Osteoblast (primary cell): ENCODE results near the gene SIRT3. TPM values are rescaled to one million over a fixed set of nuclear protein-coding genes. Genes with fewer than 3 reads are reported as not detected.
A peak's percentile ranks its signal among the peaks of the same experiment; 100 is the strongest.

Experiments
- DNase-seq: peaks from one replicate; pipeline ENCODE4 v3.0.0; 2011; ENCODE audit warnings: low spot score, mixed read lengths; ENCODE audit not compliant: insufficient read length; ENCODE audit errors: missing footprints
- H2AFZ ChIP-seq: 2 replicates; pipeline ENCODE4 v1.6.0; 2011; ENCODE audit warnings: mild to moderate bottlenecking, low read length
- H3K27ac ChIP-seq: 2 replicates; pipeline ENCODE4 v1.5.1; 2011; ENCODE audit warnings: mild to moderate bottlenecking, low read depth, low read length, moderate library complexity
- H3K27me3 ChIP-seq: 2 replicates; pipeline ENCODE4 v1.6.0; 2012; ENCODE audit warnings: mild to moderate bottlenecking, control low read depth, inconsistent platforms, low read length, moderate library complexity; ENCODE audit not compliant: insufficient read depth
- H3K36me3 ChIP-seq: 2 replicates; pipeline ENCODE4 v1.5.1; 2011; ENCODE audit warnings: mild to moderate bottlenecking, low read length, control low read depth, moderate library complexity; ENCODE audit not compliant: insufficient read depth
- H3K4me1 ChIP-seq: 2 replicates; pipeline ENCODE4 v1.5.1; 2011; ENCODE audit warnings: mild to moderate bottlenecking, low read length, control low read depth, moderate library complexity; ENCODE audit not compliant: insufficient read depth
- H3K4me2 ChIP-seq: 2 replicates; pipeline ENCODE4 v1.6.0; 2011; ENCODE audit warnings: mild to moderate bottlenecking, low read length; ENCODE audit not compliant: insufficient read depth
- H3K4me3 ChIP-seq: fragments of 200-600 bp; sonication (generic); 3 replicates; pipeline ENCODE4 v1.5.1; 2012; ENCODE audit warnings: mild to moderate bottlenecking, low read length, inconsistent platforms; ENCODE audit not compliant: insufficient read depth
- H3K79me2 ChIP-seq: 2 replicates; pipeline ENCODE4 v1.6.0; 2012; ENCODE audit warnings: mild to moderate bottlenecking, low read length, control low read depth, inconsistent platforms; ENCODE audit not compliant: insufficient read depth
- H3K9me3 ChIP-seq: 2 replicates; pipeline ENCODE4 v1.5.1; 2011; ENCODE audit warnings: low read depth, low read length, control low read depth
- H4K20me1 ChIP-seq: 2 replicates; pipeline ENCODE4 v1.6.0; 2012; ENCODE audit warnings: mild to moderate bottlenecking, low read length, control low read depth; ENCODE audit not compliant: insufficient read depth
- total RNA-seq: library from RNA; depleted of rRNA; stranded (reverse); fragments of >200 nt; gene quantifications from 2 replicates; pipeline ENCODE4 v1.2.3, GENCODE V29; 2012
- TF ChIP-seq, protein P1 (sequence below): IDR thresholded peaks from 2 replicates; pipeline ENCODE4 v1.5.1; 2011; ENCODE audit warnings: mild to moderate bottlenecking, low read depth, low read length, moderate library complexity; ENCODE audit errors: extremely low read depth

SIRT3 gene
- total RNA-seq, 1 donor: 11.2 TPM

DNA sequence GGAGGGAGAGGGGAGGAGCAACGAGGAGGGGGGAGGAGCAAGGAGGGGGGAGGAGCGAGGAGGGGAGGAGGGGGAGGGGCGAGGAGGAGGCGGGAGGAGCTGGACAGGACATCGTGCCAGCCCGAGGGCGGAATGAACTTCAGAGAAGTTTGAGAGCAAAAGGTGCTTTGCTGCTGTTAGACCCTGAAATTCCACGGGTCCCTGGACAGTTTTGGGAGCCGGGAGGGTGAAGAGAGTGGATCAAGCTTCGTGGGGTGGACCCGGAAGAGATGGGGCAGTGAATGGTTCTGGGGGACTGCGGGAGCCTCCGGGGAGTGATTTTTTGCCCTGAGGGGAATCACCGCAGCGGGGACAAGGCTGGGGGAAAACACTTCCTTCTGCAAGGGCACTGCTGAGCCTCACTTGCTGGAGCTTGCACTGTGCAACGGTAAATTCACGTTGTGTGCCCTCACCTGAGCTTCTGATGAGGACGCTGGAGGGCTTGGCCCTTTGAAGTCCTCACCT is 31.4 kb upstream of the SIRT3 start:
- no peaks in the 10 kb centered on the region for H4K20me1 ChIP-seq
- H3K4me2 ChIP-seq: no peak overlapping the region
- no peak overlapping the region for H3K4me3 ChIP-seq
- H3K79me2 ChIP-seq: no peaks in the 10 kb centered on the region
- H3K36me3 ChIP-seq: no peaks in the 10 kb centered on the region
- no peaks in the 10 kb centered on the region for H3K4me1 ChIP-seq
- H2AFZ ChIP-seq: no peak overlapping the region
- no peaks in the 10 kb centered on the region for H3K9me3 ChIP-seq
- no peak overlapping the region for H3K27ac ChIP-seq
- TF ChIP-seq, protein P1, sequence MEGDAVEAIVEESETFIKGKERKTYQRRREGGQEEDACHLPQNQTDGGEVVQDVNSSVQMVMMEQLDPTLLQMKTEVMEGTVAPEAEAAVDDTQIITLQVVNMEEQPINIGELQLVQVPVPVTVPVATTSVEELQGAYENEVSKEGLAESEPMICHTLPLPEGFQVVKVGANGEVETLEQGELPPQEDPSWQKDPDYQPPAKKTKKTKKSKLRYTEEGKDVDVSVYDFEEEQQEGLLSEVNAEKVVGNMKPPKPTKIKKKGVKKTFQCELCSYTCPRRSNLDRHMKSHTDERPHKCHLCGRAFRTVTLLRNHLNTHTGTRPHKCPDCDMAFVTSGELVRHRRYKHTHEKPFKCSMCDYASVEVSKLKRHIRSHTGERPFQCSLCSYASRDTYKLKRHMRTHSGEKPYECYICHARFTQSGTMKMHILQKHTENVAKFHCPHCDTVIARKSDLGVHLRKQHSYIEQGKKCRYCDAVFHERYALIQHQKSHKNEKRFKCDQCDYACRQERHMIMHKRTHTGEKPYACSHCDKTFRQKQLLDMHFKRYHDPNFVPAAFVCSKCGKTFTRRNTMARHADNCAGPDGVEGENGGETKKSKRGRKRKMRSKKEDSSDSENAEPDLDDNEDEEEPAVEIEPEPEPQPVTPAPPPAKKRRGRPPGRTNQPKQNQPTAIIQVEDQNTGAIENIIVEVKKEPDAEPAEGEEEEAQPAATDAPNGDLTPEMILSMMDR: no peak
- peak; percentile 68 for DNase-seq
- H3K27me3 ChIP-seq: peaks cover 10% of the 10 kb centered on the region

DNA sequence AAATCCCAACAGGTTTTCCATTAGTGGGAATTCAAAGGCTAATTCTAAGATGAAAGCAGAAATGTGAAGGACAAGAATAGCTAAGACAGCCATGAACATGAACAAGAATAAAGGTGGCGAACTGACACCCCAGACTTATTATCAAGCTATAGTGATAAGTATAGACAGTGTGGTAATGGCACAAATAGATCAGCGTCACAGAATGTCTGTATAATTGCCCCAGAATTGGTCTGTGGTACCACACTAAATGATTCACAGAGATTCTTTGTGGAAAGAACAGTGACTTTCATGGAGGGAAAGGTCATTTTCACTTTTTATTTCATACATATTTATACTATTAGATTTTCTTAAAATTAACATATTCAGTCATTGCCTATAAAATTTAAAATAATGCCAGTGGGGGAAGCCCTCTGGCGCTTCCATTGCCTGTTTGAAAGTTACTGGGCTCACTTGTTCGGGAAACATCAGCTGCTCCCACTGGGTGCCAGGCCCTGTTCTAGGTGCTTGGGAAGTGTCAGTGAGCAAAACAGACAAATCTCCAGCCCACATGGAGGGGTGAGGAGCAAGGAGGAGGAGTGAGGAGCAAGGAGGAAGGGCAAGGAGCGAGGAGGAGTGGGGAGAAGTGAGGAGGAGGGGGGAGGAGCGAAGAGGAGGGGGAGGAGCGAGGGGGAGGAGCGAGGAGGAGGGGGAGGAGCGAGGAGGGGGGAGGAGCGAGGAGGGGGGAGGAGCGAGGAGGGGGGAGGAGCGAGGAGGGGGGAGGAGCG is 30.7 kb upstream of the SIRT3 start:
- no peak overlapping the region for H3K27ac ChIP-seq
- H3K4me1 ChIP-seq: no peaks in the 10 kb centered on the region
- peak; percentile 22 for DNase-seq
- peaks cover 8% of the 10 kb centered on the region for H3K27me3 ChIP-seq
- H3K9me3 ChIP-seq: no peaks in the 10 kb centered on the region
- H4K20me1 ChIP-seq: no peaks in the 10 kb centered on the region
- H3K36me3 ChIP-seq: no peaks in the 10 kb centered on the region
- H3K4me2 ChIP-seq: no peak overlapping the region
- no peaks in the 10 kb centered on the region for H3K79me2 ChIP-seq
- TF ChIP-seq, protein P1: no peak
- no peak overlapping the region for H2AFZ ChIP-seq
- H3K4me3 ChIP-seq: no peak overlapping the region

DNA sequence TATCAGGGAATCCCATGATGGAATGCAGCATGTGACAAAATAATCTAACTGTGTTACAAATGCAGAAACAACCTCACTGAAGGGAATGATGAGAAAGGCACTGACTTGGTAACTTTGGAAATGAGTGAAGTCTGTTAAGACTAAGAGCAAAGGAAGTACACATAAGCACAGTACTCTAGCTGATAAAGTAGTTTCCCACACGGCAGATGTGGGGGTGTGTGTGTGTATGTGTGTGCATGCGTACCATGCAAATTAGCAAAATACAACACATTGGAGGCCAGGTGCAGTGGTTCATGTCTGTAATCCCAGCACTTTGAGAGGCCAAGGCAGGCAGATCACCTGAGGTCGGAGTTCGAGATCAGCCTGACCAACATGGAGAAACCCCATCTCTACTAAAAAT is 25.5 kb upstream of the SIRT3 start:
- H3K4me2 ChIP-seq: no peak overlapping the region
- H3K4me1 ChIP-seq: no peaks in the 10 kb centered on the region
- no peak overlapping the region for H3K27ac ChIP-seq
- H3K4me3 ChIP-seq: no peak overlapping the region
- no peak for DNase-seq
- no peak overlapping the region for H2AFZ ChIP-seq
- no peaks in the 10 kb centered on the region for H3K36me3 ChIP-seq
- H4K20me1 ChIP-seq: no peaks in the 10 kb centered on the region
- no peaks in the 10 kb centered on the region for H3K79me2 ChIP-seq
- H3K9me3 ChIP-seq: no peaks in the 10 kb centered on the region
- TF ChIP-seq, protein P1: no peak
- H3K27me3 ChIP-seq: peaks cover 11% of the 10 kb centered on the region

DNA sequence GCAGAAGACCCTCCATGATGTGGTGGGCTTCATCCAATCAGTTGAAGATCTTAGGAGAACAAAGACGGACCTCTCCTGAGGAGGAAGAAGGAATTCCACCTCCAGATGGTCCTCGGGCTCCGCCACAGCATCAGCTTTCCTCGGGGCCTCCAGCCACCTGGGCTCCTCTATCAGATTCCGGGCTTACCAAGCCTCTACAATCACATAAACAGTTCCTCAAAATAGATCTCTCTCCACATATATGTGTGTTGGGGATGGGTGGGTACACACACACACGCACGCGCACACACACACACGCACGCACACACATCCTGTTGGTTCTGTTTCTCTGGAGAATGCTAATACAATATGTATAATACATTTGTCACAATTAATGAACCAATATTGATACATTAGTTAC is 23.3 kb upstream of the SIRT3 start:
- H2AFZ ChIP-seq: no peak overlapping the region
- no peaks in the 10 kb centered on the region for H4K20me1 ChIP-seq
- no peaks in the 10 kb centered on the region for H3K4me1 ChIP-seq
- peaks cover 11% of the 10 kb centered on the region for H3K27me3 ChIP-seq
- no peak overlapping the region for H3K4me3 ChIP-seq
- no peaks in the 10 kb centered on the region for H3K9me3 ChIP-seq
- no peak for DNase-seq
- TF ChIP-seq, protein P1: no peak
- no peaks in the 10 kb centered on the region for H3K36me3 ChIP-seq
- no peak overlapping the region for H3K4me2 ChIP-seq
- H3K27ac ChIP-seq: no peak overlapping the region
- H3K79me2 ChIP-seq: no peaks in the 10 kb centered on the region
